Measurements from ENCODE around the gene EIPR1. TPM values are rescaled to one million over a fixed set of nuclear protein-coding genes. Genes with fewer than 3 reads are reported as not detected.

Gene EIPR1
- polyA plus RNA-seq, 1 donor (not counting 4 experiments of a cell fraction or from before 2014, with no cell fraction given): 44.3 TPM

DNA sequence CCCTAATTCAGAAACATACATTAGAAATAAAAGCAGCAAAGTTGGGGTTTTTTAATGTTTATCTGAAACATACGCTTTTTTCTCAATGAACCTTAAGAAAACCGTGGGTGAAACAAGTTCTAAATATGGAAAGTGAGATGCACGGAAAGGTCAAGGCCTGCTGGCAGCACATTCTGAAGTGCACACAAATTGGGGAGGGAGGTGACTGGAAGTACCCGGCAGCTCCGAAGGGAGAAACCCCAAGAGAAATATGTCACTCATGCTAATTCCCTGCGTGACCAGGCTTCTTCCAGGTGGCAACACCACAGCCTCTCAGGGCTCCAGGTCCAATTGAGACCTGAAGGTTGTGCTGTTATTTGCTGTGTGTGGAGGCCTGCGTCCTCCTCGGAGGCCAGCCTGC, 45.5 kb downstream of the EIPR1 start:
- Histone ChIP-seq H2AFZ (ENCODE audit: control insufficient read depth, low read length) (no peak overlapping the region), H3K4me2 (ENCODE audit: control insufficient read depth, extremely low read depth, insufficient read depth, low read depth, low read length) (no peak overlapping the region), H3K9ac (ENCODE audit: control insufficient read depth, extremely low read depth, insufficient read depth, low read length) (no peak overlapping the region), H3K27ac (ENCODE audit: control insufficient read depth, insufficient read depth, low read length) (no peak overlapping the region), H3K9me3 (ENCODE audit: control insufficient read depth, low read depth, low read length) (no peaks in the 10 kb centered on the region), H3K4me1 (ENCODE audit: control insufficient read depth, extremely low read depth, insufficient read depth, low read length) (no peaks in the 10 kb centered on the region), H3K9me1 (ENCODE audit: control insufficient read depth, extremely low read depth, insufficient read depth, low read length) (no peaks in the 10 kb centered on the region), H4K20me1 (ENCODE audit: control insufficient read depth, extremely low read depth, insufficient read depth, low read length) (no peaks in the 10 kb centered on the region), H3K79me2 (ENCODE audit: control insufficient read depth, insufficient read depth, low read length) (peaks cover 6% of the 10 kb centered on the region), H3K27me3 (ENCODE audit: control insufficient read depth, extremely low read depth, insufficient read depth, low read length) (no peaks in the 10 kb centered on the region), H3K36me3 (ENCODE audit: control insufficient read depth in 2 of 2, extremely low read depth in 1 of 2, insufficient read depth in 2 of 2, low read length in 2 of 2) (peaks cover 6 to 17% of the 10 kb centered on the region in 2 experiments), H3K4me3 (ENCODE audit: control insufficient read depth in 2 of 3, extremely low read depth in 1 of 3, insufficient read depth in 2 of 3, low read depth in 1 of 3, low read length in 3 of 3) (no peak overlapping the region)
- dilution Hi-C loops (cut with MboI; ENCODE audit: extremely low pct_ligation_motif_present, low sequenced_read_pairs): no loop called here
- FAIRE-seq: no peak
- TF ChIP-seq EZH2 (IDR thresholded peaks at IDR 0.05; ENCODE audit: low read length): no peak
- no peak for TF ChIP-seq CTCF (optimal IDR thresholded peaks at IDR 0.05 in 1 of 3, IDR thresholded peaks at IDR 0.05 in 1 of 3, conservative IDR thresholded peaks at IDR 0.05 in 1 of 3; ENCODE audit: extremely low read depth in 1 of 3, insufficient read depth in 2 of 3, low read length in 3 of 3)
- DNase-seq (ENCODE audit: low read depth, low spot score): no peak

DNA sequence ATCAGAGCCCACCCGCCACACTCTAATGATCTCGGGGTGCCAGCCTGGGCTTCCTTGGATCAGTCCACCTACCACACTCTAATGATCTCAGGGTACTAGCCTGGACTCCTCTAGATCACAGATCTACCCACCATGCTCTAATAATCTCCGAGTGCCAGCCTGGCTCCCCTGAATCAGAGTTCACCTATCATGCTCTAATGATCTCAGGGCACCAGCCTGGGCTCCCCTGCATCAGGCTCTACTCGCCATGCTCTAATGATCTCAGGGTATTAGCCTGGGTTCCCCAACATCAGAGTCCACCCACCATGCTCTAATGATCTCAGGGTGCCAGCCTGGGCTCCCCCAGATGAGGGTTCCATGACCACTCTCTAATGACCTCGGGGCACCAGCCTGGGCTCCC, 48.1 kb downstream of the EIPR1 start:
- H3K27me3 ChIP-seq (ENCODE audit: control insufficient read depth, extremely low read depth, insufficient read depth, low read length): no peaks in the 10 kb centered on the region
- H4K20me1 ChIP-seq (ENCODE audit: control insufficient read depth, extremely low read depth, insufficient read depth, low read length): no peaks in the 10 kb centered on the region
- no peak overlapping the region for H3K9ac ChIP-seq (ENCODE audit: control insufficient read depth, extremely low read depth, insufficient read depth, low read length)
- dilution Hi-C loops (cut with MboI; ENCODE audit: extremely low pct_ligation_motif_present, low sequenced_read_pairs): no loop called here
- H3K9me3 ChIP-seq (ENCODE audit: control insufficient read depth, low read depth, low read length): no peaks in the 10 kb centered on the region
- FAIRE-seq: no peak
- no peaks in the 10 kb centered on the region for H3K9me1 ChIP-seq (ENCODE audit: control insufficient read depth, extremely low read depth, insufficient read depth, low read length)
- H3K4me2 ChIP-seq (ENCODE audit: control insufficient read depth, extremely low read depth, insufficient read depth, low read depth, low read length): no peak overlapping the region
- H3K4me3 ChIP-seq (ENCODE audit: control insufficient read depth in 2 of 3, extremely low read depth in 1 of 3, insufficient read depth in 2 of 3, low read depth in 1 of 3, low read length in 3 of 3): no peak overlapping the region
- H3K36me3 ChIP-seq (ENCODE audit: control insufficient read depth in 2 of 2, extremely low read depth in 1 of 2, insufficient read depth in 2 of 2, low read length in 2 of 2): peaks cover 6 to 11% of the 10 kb centered on the region in 2 experiments
- no peak for DNase-seq (ENCODE audit: low read depth, low spot score)
- H2AFZ ChIP-seq (ENCODE audit: control insufficient read depth, low read length): no peak overlapping the region
- H3K79me2 ChIP-seq (ENCODE audit: control insufficient read depth, insufficient read depth, low read length): peaks cover 7% of the 10 kb centered on the region
- no peaks in the 10 kb centered on the region for H3K4me1 ChIP-seq (ENCODE audit: control insufficient read depth, extremely low read depth, insufficient read depth, low read length)
- no peak for TF ChIP-seq CTCF (optimal IDR thresholded peaks at IDR 0.05 in 1 of 3, IDR thresholded peaks at IDR 0.05 in 1 of 3, conservative IDR thresholded peaks at IDR 0.05 in 1 of 3; ENCODE audit: extremely low read depth in 1 of 3, insufficient read depth in 2 of 3, low read length in 3 of 3)
- TF ChIP-seq EZH2 (IDR thresholded peaks at IDR 0.05; ENCODE audit: low read length): no peak
- no peak overlapping the region for H3K27ac ChIP-seq (ENCODE audit: control insufficient read depth, insufficient read depth, low read length)
